ENCODE data around the gene TXNRD1.

- TF ChIP-seq ZNF530 (tag by site-specific recombination; IDR thresholded peaks at IDR 0.05; ENCODE audit: low read depth) (no peak), ZNF223 (tag by site-specific recombination; IDR thresholded peaks at IDR 0.05) (no peak), GLI4 (tag by site-specific recombination; IDR thresholded peaks at IDR 0.05) (no peak), CTCF (tag by site-specific recombination; IDR thresholded peaks at IDR 0.05) (no peak), ZSCAN30 (tag by site-specific recombination; IDR thresholded peaks at IDR 0.05) (no peak), ZBTB17 (tag by site-specific recombination; IDR thresholded peaks at IDR 0.05) (no peak), SP3 (tag by site-specific recombination; IDR thresholded peaks at IDR 0.05) (no peak)
Observed at GRCh38 chr12:104222976-104223375, 7.4 kb downstream of the TXNRD1 start.
